H9 (cell line): Measurements from ENCODE around the gene KCNAB2. TPM values are rescaled to one million over a fixed set of nuclear protein-coding genes. Genes with fewer than 3 reads are reported as not detected.

Source experiments
- DNase-seq: peaks from one replicate; pipeline ENCODE4 v3.0.0-alpha.2; 2017
- H2AFZ ChIP-seq: one replicate; pipeline ENCODE4 v1.6.1; 2013; ENCODE audit warnings: mild to moderate bottlenecking, low read length, control low read depth, moderate library complexity
- H2AK5ac ChIP-seq: 2 replicates; pipeline ENCODE4 v1.6.1; 2013; ENCODE audit warnings: low read length, control low read depth, mixed read lengths; ENCODE audit not compliant: insufficient read length
- H2BK120ac ChIP-seq: one replicate; pipeline ENCODE4 v1.6.1; 2013; ENCODE audit warnings: low read depth, mild to moderate bottlenecking, low read length, control low read depth, inconsistent platforms; ENCODE audit not compliant: poor library complexity, severe bottlenecking
- H2BK12ac ChIP-seq: 2 replicates; pipeline ENCODE4 v1.6.1; 2013; ENCODE audit warnings: low read length, control low read depth, mixed read lengths, low read depth; ENCODE audit not compliant: insufficient read length
- H2BK15ac ChIP-seq: 2 replicates; pipeline ENCODE4 v1.6.1; 2013; ENCODE audit warnings: low read depth, low read length, control low read depth
- H2BK20ac ChIP-seq: one replicate; pipeline ENCODE4 v1.6.1; 2013; ENCODE audit warnings: low read depth, mild to moderate bottlenecking, low read length, control low read depth, inconsistent platforms; ENCODE audit not compliant: poor library complexity, severe bottlenecking
- H2BK5ac ChIP-seq: 2 replicates; pipeline ENCODE4 v1.6.1; 2013; ENCODE audit warnings: low read length, control low read depth, mixed read lengths; ENCODE audit not compliant: insufficient read length
- H3K14ac ChIP-seq: 2 replicates; pipeline ENCODE4 v1.6.1; 2013; ENCODE audit warnings: low read length, control low read depth; ENCODE audit not compliant: insufficient read depth
- H3K18ac ChIP-seq: 2 replicates; pipeline ENCODE4 v1.6.1; 2013; ENCODE audit warnings: low read depth, mild to moderate bottlenecking, mixed read lengths, low read length, control low read depth; ENCODE audit not compliant: insufficient read length
- H3K23ac ChIP-seq: 2 replicates; pipeline ENCODE4 v1.6.1; 2013; ENCODE audit warnings: low read length, control low read depth, mixed read lengths, low read depth; ENCODE audit not compliant: insufficient read length
- H3K23me2 ChIP-seq: 2 replicates; pipeline ENCODE4 v1.6.1; 2013; ENCODE audit warnings: low read depth, mild to moderate bottlenecking, mixed read lengths, low read length, control low read depth; ENCODE audit not compliant: insufficient read length, poor library complexity, severe bottlenecking
- H3K27ac ChIP-seq: 2 replicates; pipeline ENCODE4 v1.5.1; 2013; ENCODE audit warnings: low read length, control low read depth, mixed read lengths, low read depth; ENCODE audit not compliant: insufficient read length
- H3K27me3 ChIP-seq: 2 replicates; pipeline ENCODE4 v1.6.1; 2013; ENCODE audit warnings: low read length, control low read depth, inconsistent platforms; ENCODE audit not compliant: insufficient read depth
- H3K4ac ChIP-seq: 2 replicates; pipeline ENCODE4 v1.6.1; 2013; ENCODE audit warnings: low read depth, mild to moderate bottlenecking, control low read depth, inconsistent platforms, low read length, moderate library complexity
- H3K4me1 ChIP-seq: 2 replicates; pipeline ENCODE4 v1.6.1; 2013; ENCODE audit warnings: low read length, control low read depth, inconsistent platforms; ENCODE audit not compliant: insufficient read depth
- H3K4me2 ChIP-seq: 2 replicates; pipeline ENCODE4 v1.6.1; 2013; ENCODE audit warnings: low read length, control low read depth, mixed read lengths; ENCODE audit not compliant: insufficient read length, insufficient read depth
- H3K56ac ChIP-seq: 2 replicates; pipeline ENCODE4 v1.6.1; 2013; ENCODE audit warnings: low read depth, mild to moderate bottlenecking, mixed read lengths, low read length, control low read depth; ENCODE audit not compliant: insufficient read length
- H3K79me1 ChIP-seq: 2 replicates; pipeline ENCODE4 v1.6.1; 2013; ENCODE audit warnings: low read depth, mild to moderate bottlenecking, moderate library complexity, low read length, control low read depth, inconsistent platforms; ENCODE audit not compliant: insufficient read depth, poor library complexity, severe bottlenecking
- H3K79me2 ChIP-seq: 2 replicates; pipeline ENCODE4 v1.6.1; 2013; ENCODE audit warnings: low read length, control low read depth, inconsistent platforms; ENCODE audit not compliant: insufficient read depth
- H3K9ac ChIP-seq: 2 replicates; pipeline ENCODE4 v1.6.1; 2013; ENCODE audit warnings: low read length, control low read depth, mixed read lengths; ENCODE audit not compliant: insufficient read length; ENCODE audit errors: extremely low read depth
- H3K9me3 ChIP-seq: one replicate; pipeline ENCODE4 v1.6.1; 2013; ENCODE audit warnings: low read depth, low read length, inconsistent platforms; ENCODE audit not compliant: control insufficient read depth
- H3T11ph ChIP-seq: one replicate; pipeline ENCODE4 v1.6.1; 2013; ENCODE audit warnings: mild to moderate bottlenecking, low read length, control low read depth, inconsistent platforms
- H4K20me1 ChIP-seq: one replicate; pipeline ENCODE4 v1.6.1; 2013; ENCODE audit not compliant: control insufficient read depth, insufficient read length, insufficient read depth
- H4K5ac ChIP-seq: 2 replicates; pipeline ENCODE4 v1.6.1; 2013; ENCODE audit warnings: low read depth, mild to moderate bottlenecking, mixed read lengths, low read length, control low read depth; ENCODE audit not compliant: insufficient read length
- H4K8ac ChIP-seq: replicated peaks from 2 replicates; pipeline ENCODE4 v1.6.1; 2013; ENCODE audit warnings: low read length, control low read depth, mixed read lengths, low read depth; ENCODE audit not compliant: insufficient read length
- H4K91ac ChIP-seq: 2 replicates; pipeline ENCODE4 v1.6.1; 2013; ENCODE audit warnings: low read depth, mild to moderate bottlenecking, moderate library complexity, mixed read lengths, low read length, control low read depth; ENCODE audit not compliant: insufficient read length
- H3K27ac Mint-ChIP-seq, 3 experiments: 2 replicates in 2 of 3; 3 replicates in 1 of 3; pipeline ENCODE4 v1.8.0; 2020 to 2021; ENCODE audit warnings: mixed read lengths in 3 of 3, mild to moderate bottlenecking in 1 of 3, moderate library complexity in 1 of 3
- H3K27me3 Mint-ChIP-seq: 2 replicates; pipeline ENCODE4 v1.8.0; 2021; ENCODE audit warnings: low read depth, mild to moderate bottlenecking, moderate library complexity, mixed read lengths
- H3K36me3 Mint-ChIP-seq, 3 experiments: 2 replicates in 2 of 3; 3 replicates in 1 of 3; pipeline ENCODE4 v1.8.0; 2020 to 2021; ENCODE audit warnings: low read depth in 3 of 3, mixed read lengths in 3 of 3; ENCODE audit not compliant: insufficient read depth in 1 of 3
- H3K4me1 Mint-ChIP-seq, 2 experiments: 2 replicates each; pipeline ENCODE4 v1.8.0; 2020; ENCODE audit warnings: mixed read lengths in 2 of 2
- H3K4me3 Mint-ChIP-seq, 2 experiments: 2 replicates in 1 of 2; 3 replicates in 1 of 2; pipeline ENCODE4 v1.8.0; 2020 to 2021; ENCODE audit warnings: mild to moderate bottlenecking in 2 of 2, mixed read lengths in 2 of 2, moderate library complexity in 1 of 2
- H3K9me3 Mint-ChIP-seq, 2 experiments: 2 replicates in 1 of 2; 3 replicates in 1 of 2; pipeline ENCODE4 v1.8.0; 2020; ENCODE audit warnings: mild to moderate bottlenecking in 2 of 2, mixed read lengths in 2 of 2, moderate library complexity in 1 of 2
- CTCF ChIP-seq: fragments of 200-600 bp; sonication (generic); conservative IDR thresholded peaks from 3 replicates; pipeline ENCODE4 v1.8.0; 2021; ENCODE audit warnings: antibody characterized with exemption, mild to moderate bottlenecking
- WGBS: extraction: QIAGEN DNeasy Blood & Tissue Kit; methylation state at CpG from one replicate; pipeline ENCODE4 v1.1.7; 2013; ENCODE audit warnings: missing lambda C conversion rate, low lambda C conversion rate, mixed read lengths; ENCODE audit not compliant: insufficient read length; ENCODE audit errors: extremely low coverage; 5-methylcytosine and 5-hydroxymethylcytosine counted together
- total RNA-seq: library from RNA; stranded (reverse); gene quantifications from 2 replicates; pipeline ENCODE4 v1.2.1, GENCODE V29; 2021

Gene KCNAB2
- total RNA-seq, 1 experiment from 2014 or later = 8.3 TPM

GRCh38 chr1:6095511-6096242, 50.0 kb downstream of the KCNAB2 start:
- no peak for DNase-seq
- no peak overlapping the region for H3K18ac ChIP-seq
- H2AK5ac ChIP-seq = no peak overlapping the region
- H3K79me2 ChIP-seq = no peaks in the 10 kb centered on the region
- Mint-ChIP-seq H3K4me1 (peaks cover 0 to 4% of the 10 kb centered on the region in 2 experiments; a peak in 1 of 4 replicates), H3K9me3 (no peaks in the 10 kb centered on the region; a peak in 1 of 5 replicates), H3K27me3 (no peaks in the 10 kb centered on the region), H3K27ac (no peak overlapping the region), H3K4me3 (no peak overlapping the region), H3K36me3 (no peaks in the 10 kb centered on the region)
- H2BK15ac ChIP-seq = no peak overlapping the region
- H4K8ac ChIP-seq = no peak overlapping the region
- H3K27ac ChIP-seq = no peak overlapping the region
- H3T11ph ChIP-seq = no peak overlapping the region
- H2BK20ac ChIP-seq = no peak overlapping the region
- no peak overlapping the region for H3K4ac ChIP-seq
- H4K5ac ChIP-seq = no peak overlapping the region
- TF ChIP-seq CTCF = 0 out of 3 replicates have a peak, but pooled peaks have one; percentile 14
- no peak overlapping the region for H3K14ac ChIP-seq
- H4K91ac ChIP-seq = no peak overlapping the region
- no peaks in the 10 kb centered on the region for H3K9me3 ChIP-seq
- no peak overlapping the region for H3K4me2 ChIP-seq
- no peak overlapping the region for H3K56ac ChIP-seq
- H3K27me3 ChIP-seq = no peaks in the 10 kb centered on the region; the same call in 1 of the 2 replicates
- no peak overlapping the region for H2BK120ac ChIP-seq
- H2AFZ ChIP-seq = no peak overlapping the region
- no peaks in the 10 kb centered on the region for H3K79me1 ChIP-seq
- no peaks in the 10 kb centered on the region for H3K23me2 ChIP-seq
- no CpG with 5 or more reads among the region's 13 CpGs for WGBS
- H3K9ac ChIP-seq = no peak overlapping the region
- H2BK12ac ChIP-seq = no peak overlapping the region
- H3K4me1 ChIP-seq = no peaks in the 10 kb centered on the region
- H3K23ac ChIP-seq = no peak overlapping the region
- H4K20me1 ChIP-seq = no peaks in the 10 kb centered on the region
- H2BK5ac ChIP-seq = no peak overlapping the region
